ENCODE measurements around the gene C1QA. TPM values are rescaled to one million over a fixed set of nuclear protein-coding genes. Genes with fewer than 3 reads are reported as not detected.

C1QA gene
- total RNA-seq, 3 donors from 2014 or later (not counting 1 experiment from before 2014, with no cell fraction given) = 0.43 to 3.9 TPM; not detected in 1

DNA sequence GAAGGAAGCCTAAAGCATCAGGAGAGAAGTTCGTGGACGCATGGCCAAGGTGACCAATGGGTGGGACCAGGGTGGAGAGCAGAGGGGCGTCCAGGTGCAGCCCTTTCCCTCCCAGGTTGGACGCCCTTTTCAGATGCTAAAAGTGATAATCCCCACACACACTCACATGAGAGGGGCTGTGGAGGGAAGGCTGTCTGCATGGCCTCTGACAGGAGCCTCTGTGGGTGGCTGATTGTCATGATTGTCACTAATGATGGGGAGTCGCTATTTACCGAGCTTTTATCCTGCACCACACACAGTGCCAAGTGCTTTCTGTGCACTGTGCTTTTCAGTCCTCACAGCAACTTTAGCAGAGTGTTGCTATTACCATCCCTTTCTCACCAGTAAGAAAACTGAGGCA is 27.1 kb upstream of the C1QA start:
- Mint-ChIP-seq H3K9me3 (no peaks in the 10 kb centered on the region), H3K27me3 (ENCODE audit: low read depth in 2 of 2) (peaks cover 34 to 64% of the 10 kb centered on the region in 2 donors), H3K36me3 (no peaks in the 10 kb centered on the region), H3K4me3 (no peak overlapping the region), H3K4me1 (no peaks in the 10 kb centered on the region), H3K27ac (no peak overlapping the region)
- H3K27me3 ChIP-seq (ENCODE audit: control insufficient read depth, insufficient read depth, low read length) = peaks cover 3% of the 10 kb centered on the region
- no peak overlapping the region for H3K4me3 ChIP-seq (ENCODE audit: low read length)
- no peaks in the 10 kb centered on the region for H3K36me3 ChIP-seq (ENCODE audit: control insufficient read depth, insufficient read depth, low read length)
- 53% methylated on average over 3 of the region's 6 CpGs for WGBS (ENCODE audit: insufficient coverage)
- no peak for TF ChIP-seq CTCF (IDR thresholded peaks at IDR 0.05)
- H3K9me3 ChIP-seq (ENCODE audit: control insufficient read depth, insufficient read depth, low read length) = no peaks in the 10 kb centered on the region
- no peak overlapping the region for H3K27ac ChIP-seq (ENCODE audit: low read length)
- DNase-seq (no peak), ATAC-seq (no peak)
- intact Hi-C loops (cut with micrococcal nuclease) = no loop called here
- H3K4me1 ChIP-seq (ENCODE audit: control insufficient read depth, insufficient read depth, low read length) = no peaks in the 10 kb centered on the region

DNA sequence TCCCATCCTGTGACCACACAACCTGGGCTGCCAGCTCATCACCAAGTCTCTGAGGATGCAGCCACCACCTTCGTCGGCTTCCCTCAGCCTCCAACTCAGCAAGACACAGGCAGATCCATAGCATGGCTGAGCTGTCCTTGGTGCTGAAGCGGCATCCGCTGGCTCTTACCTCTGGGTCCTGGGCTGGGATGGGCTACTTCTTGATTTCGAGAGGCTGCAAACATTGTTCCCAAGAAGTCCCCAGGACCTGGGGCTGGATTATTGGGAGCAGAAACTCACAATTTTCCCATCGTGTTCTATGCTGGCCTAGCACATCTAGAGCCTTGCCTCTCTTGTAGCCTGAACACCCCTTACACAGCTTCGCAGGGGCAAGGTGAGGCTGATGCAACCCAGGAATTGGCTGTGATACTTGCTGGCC is 24.9 kb upstream of the C1QA start:
- Histone ChIP-seq H3K4me3 (ENCODE audit: low read length) (no peak overlapping the region), H3K4me1 (ENCODE audit: control insufficient read depth, insufficient read depth, low read length) (no peaks in the 10 kb centered on the region), H3K27ac (ENCODE audit: low read length) (no peak overlapping the region), H3K36me3 (ENCODE audit: control insufficient read depth, insufficient read depth, low read length) (no peaks in the 10 kb centered on the region), H3K9me3 (ENCODE audit: control insufficient read depth, insufficient read depth, low read length) (no peaks in the 10 kb centered on the region), H3K27me3 (ENCODE audit: control insufficient read depth, insufficient read depth, low read length) (no peaks in the 10 kb centered on the region)
- TF ChIP-seq CTCF (IDR thresholded peaks at IDR 0.05) = no peak
- WGBS (ENCODE audit: insufficient coverage) = 31% methylated on average over 7 of the region's 7 CpGs
- peaks cover 31 to 46% of the 10 kb centered on the region in 2 donors for H3K27me3 Mint-ChIP-seq (ENCODE audit: low read depth in 2 of 2)
- H3K36me3 Mint-ChIP-seq = no peaks in the 10 kb centered on the region
- H3K4me3 Mint-ChIP-seq = no peak overlapping the region
- H3K9me3 Mint-ChIP-seq = no peaks in the 10 kb centered on the region
- no peak overlapping the region for H3K27ac Mint-ChIP-seq
- DNase-seq (peak in 1 of 2 donors; percentile 19), ATAC-seq (no peak)
- H3K4me1 Mint-ChIP-seq = no peaks in the 10 kb centered on the region
- intact Hi-C loops (cut with micrococcal nuclease) = no loop called here

GRCh38 chr1:22612671-22613571 is 23.5 kb upstream of the C1QA start:
- no peak for ATAC-seq

More at GRCh38 chr1:22612671-22613571, 23.5 kb upstream of the C1QA start:
- peaks cover 26 to 34% of the 10 kb centered on the region in 2 donors for H3K27me3 Mint-ChIP-seq (ENCODE audit: low read depth in 2 of 2)
- no peaks in the 10 kb centered on the region for H3K9me3 ChIP-seq (ENCODE audit: control insufficient read depth, insufficient read depth, low read length)
- TF ChIP-seq CTCF (IDR thresholded peaks at IDR 0.05) = no peak
- H3K4me1 Mint-ChIP-seq = no peaks in the 10 kb centered on the region
- no peaks in the 10 kb centered on the region for H3K27me3 ChIP-seq (ENCODE audit: control insufficient read depth, insufficient read depth, low read length)
- DNase-seq = no peak
- no peak overlapping the region for H3K27ac ChIP-seq (ENCODE audit: low read length)
- H3K9me3 Mint-ChIP-seq = no peaks in the 10 kb centered on the region
- no peak overlapping the region for H3K4me3 Mint-ChIP-seq
- intact Hi-C loops (cut with micrococcal nuclease) = no loop called here
- H3K36me3 Mint-ChIP-seq = no peaks in the 10 kb centered on the region
- no peak overlapping the region for H3K4me3 ChIP-seq (ENCODE audit: low read length)
- 50% methylated on average over 12 of the region's 12 CpGs for WGBS (ENCODE audit: insufficient coverage)
- H3K4me1 ChIP-seq (ENCODE audit: control insufficient read depth, insufficient read depth, low read length) = no peaks in the 10 kb centered on the region
- H3K27ac Mint-ChIP-seq = no peak overlapping the region
- H3K36me3 ChIP-seq (ENCODE audit: control insufficient read depth, insufficient read depth, low read length) = no peaks in the 10 kb centered on the region

All from natural killer cell (primary cell).